Effector memory CD4-positive, alpha-beta T cell (primary cell): Measurements from ENCODE around the gene ZMYND19.
"Not testable (repeated sequence)": the region's sequence is repeated elsewhere in the genome, so short reads cannot be mapped to it uniquely, and the experiment has no call there.

Experiments
- DNase-seq, 3 donors: peaks; one replicate each; pipeline ENCODE4 v3.0.0-alpha.2; 2020
- H3K27ac ChIP-seq: 2 replicates; pipeline ENCODE4 v1.7.0; 2013; ENCODE audit warnings: mild to moderate bottlenecking, low read length, moderate library complexity; ENCODE audit not compliant: insufficient read depth, poor library complexity, severe bottlenecking
- H3K27me3 ChIP-seq: replicated peaks from 2 replicates; pipeline ENCODE4 v1.7.0; 2013; ENCODE audit warnings: mild to moderate bottlenecking, low read length; ENCODE audit not compliant: insufficient read depth, control insufficient read depth, poor library complexity, severe bottlenecking
- H3K36me3 ChIP-seq: 2 replicates; pipeline ENCODE4 v1.7.0; 2013; ENCODE audit warnings: mild to moderate bottlenecking, low read length, moderate library complexity; ENCODE audit not compliant: control insufficient read depth, insufficient read depth
- H3K4me1 ChIP-seq: 2 replicates; pipeline ENCODE4 v1.7.0; 2013; ENCODE audit warnings: low read length, mild to moderate bottlenecking; ENCODE audit not compliant: control insufficient read depth, insufficient read depth, poor library complexity, severe bottlenecking
- H3K4me3 ChIP-seq: 2 replicates; pipeline ENCODE4 v1.7.0; 2013; ENCODE audit warnings: low read length, low read depth, mild to moderate bottlenecking; ENCODE audit not compliant: insufficient read depth, poor library complexity, severe bottlenecking
- H3K9me3 ChIP-seq: 2 replicates; pipeline ENCODE4 v1.7.0; 2013; ENCODE audit warnings: mild to moderate bottlenecking, low read length, moderate library complexity; ENCODE audit not compliant: control insufficient read depth

ZMYND19 gene

GRCh38 chr9:137558127-137558526 lies 32.2 kb downstream of the ZMYND19 start:
- H3K4me3 ChIP-seq: no peak overlapping the region
- no peaks in the 10 kb centered on the region for H3K9me3 ChIP-seq
- DNase-seq: no peak
- no peak overlapping the region for H3K27ac ChIP-seq
- H3K27me3 ChIP-seq: no peaks in the 10 kb centered on the region
- H3K4me1 ChIP-seq: no peaks in the 10 kb centered on the region
- H3K36me3 ChIP-seq: peaks cover 16% of the 10 kb centered on the region

GRCh38 chr9:137556069-137556838 lies 34.1 kb downstream of the ZMYND19 start:
- DNase-seq: no peak
- no peak overlapping the region for H3K4me3 ChIP-seq
- H3K27me3 ChIP-seq: no peaks in the 10 kb centered on the region
- H3K36me3 ChIP-seq: peaks cover 16% of the 10 kb centered on the region
- peaks cover 4% of the 10 kb centered on the region for H3K4me1 ChIP-seq
- H3K27ac ChIP-seq: no peak overlapping the region
- H3K9me3 ChIP-seq: no peaks in the 10 kb centered on the region

GRCh38 chr9:137555179-137555578 lies 35.1 kb downstream of the ZMYND19 start:
- H3K4me1 ChIP-seq: peaks cover 6% of the 10 kb centered on the region
- H3K9me3 ChIP-seq: no peaks in the 10 kb centered on the region
- peaks cover 16% of the 10 kb centered on the region for H3K36me3 ChIP-seq
- no peak for DNase-seq
- no peak overlapping the region for H3K4me3 ChIP-seq
- no peak overlapping the region for H3K27ac ChIP-seq
- no peaks in the 10 kb centered on the region for H3K27me3 ChIP-seq

- no peak overlapping the region for H3K27ac ChIP-seq
- H3K4me3 ChIP-seq: no peak overlapping the region
- peaks cover 12% of the 10 kb centered on the region for H3K4me1 ChIP-seq
- no peaks in the 10 kb centered on the region for H3K27me3 ChIP-seq
- H3K9me3 ChIP-seq: no peaks in the 10 kb centered on the region
- no peak for DNase-seq
- peaks cover 11% of the 10 kb centered on the region for H3K36me3 ChIP-seq
Observed at GRCh38 chr9:137554349-137554748, 36.0 kb downstream of the ZMYND19 start.

GRCh38 chr9:137553654-137554053 lies 36.7 kb downstream of the ZMYND19 start:
- peaks cover 12% of the 10 kb centered on the region for H3K4me1 ChIP-seq
- H3K27ac ChIP-seq, DNase-seq, H3K4me3 ChIP-seq, H3K9me3 ChIP-seq, H3K27me3 ChIP-seq: not testable (repeated sequence)
- peaks cover 11% of the 10 kb centered on the region for H3K36me3 ChIP-seq

- Histone ChIP-seq H3K27ac (peak overlapping the region; percentile 70), H3K4me1 (peaks cover 12% of the 10 kb centered on the region), H3K9me3 (no peaks in the 10 kb centered on the region), H3K27me3 (no peaks in the 10 kb centered on the region), H3K36me3 (peaks cover 4% of the 10 kb centered on the region), H3K4me3 (peak overlapping the region; percentile 68)
- DNase-seq: peak in 1 of 3 donors; percentile 3
Observed at GRCh38 chr9:137552022-137552768, 38.1 kb downstream of the ZMYND19 start.

- peak within 1 kb of the TSS; percentile 73 for H3K27ac ChIP-seq
- H3K4me1 ChIP-seq: peaks cover 12% of the 10 kb centered on the region
- DNase-seq: peak; percentile 71 to 91 (median 85)
- no peaks in the 10 kb centered on the region for H3K9me3 ChIP-seq
- peaks cover 4% of the 10 kb centered on the region for H3K36me3 ChIP-seq
- no peaks in the 10 kb centered on the region for H3K27me3 ChIP-seq
- H3K4me3 ChIP-seq: peak within 1 kb of the TSS; percentile 68
Observed at GRCh38 chr9:137551264-137552021, 38.9 kb downstream of the ZMYND19 start, which contains the start of gene MRPL41. Gene MRPL41 (plus strand): TSS chr9:137551879. CDS start chr9:137552082, 203 bp downstream.

GRCh38 chr9:137550958-137551263 lies 39.4 kb downstream of the ZMYND19 start:
- H3K27ac ChIP-seq: peak overlapping the region; percentile 73
- not testable (repeated sequence) for H3K36me3 ChIP-seq, DNase-seq, H3K9me3 ChIP-seq, H3K27me3 ChIP-seq
- peaks cover 12% of the 10 kb centered on the region for H3K4me1 ChIP-seq
- peak overlapping the region; percentile 68 for H3K4me3 ChIP-seq

- no peaks in the 10 kb centered on the region for H3K27me3 ChIP-seq
- peak within 1 kb of the TSS; percentile 73 for H3K27ac ChIP-seq
- peak within 1 kb of the TSS; percentile 68 for H3K4me3 ChIP-seq
- peak; percentile 18 to 49 (median 33) for DNase-seq
- no peaks in the 10 kb centered on the region for H3K36me3 ChIP-seq
- no peaks in the 10 kb centered on the region for H3K9me3 ChIP-seq
- peaks cover 12% of the 10 kb centered on the region for H3K4me1 ChIP-seq
Observed at GRCh38 chr9:137550231-137550621, 40.1 kb downstream of the ZMYND19 start, which contains the start of gene PNPLA7. Gene PNPLA7 (minus strand): TSS chr9:137550402. CDS start chr9:137550197, 205 bp downstream.
